GM15510 (cell line): Measurements from ENCODE around the gene C11orf97.

ENCODE experiments used
- POLR2A ChIP-seq: IDR thresholded peaks from 3 replicates; pipeline ENCODE4 v1.6.1; 2011; ENCODE audit warnings: borderline replicate concordance; ENCODE audit not compliant: insufficient read length; ENCODE audit errors: extremely low read depth

The C11orf97 gene, protein sequence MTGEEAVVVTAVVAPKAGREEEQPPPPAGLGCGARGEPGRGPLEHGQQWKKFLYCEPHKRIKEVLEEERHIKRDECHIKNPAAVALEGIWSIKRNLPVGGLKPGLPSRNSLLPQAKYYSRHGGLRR

DNA sequence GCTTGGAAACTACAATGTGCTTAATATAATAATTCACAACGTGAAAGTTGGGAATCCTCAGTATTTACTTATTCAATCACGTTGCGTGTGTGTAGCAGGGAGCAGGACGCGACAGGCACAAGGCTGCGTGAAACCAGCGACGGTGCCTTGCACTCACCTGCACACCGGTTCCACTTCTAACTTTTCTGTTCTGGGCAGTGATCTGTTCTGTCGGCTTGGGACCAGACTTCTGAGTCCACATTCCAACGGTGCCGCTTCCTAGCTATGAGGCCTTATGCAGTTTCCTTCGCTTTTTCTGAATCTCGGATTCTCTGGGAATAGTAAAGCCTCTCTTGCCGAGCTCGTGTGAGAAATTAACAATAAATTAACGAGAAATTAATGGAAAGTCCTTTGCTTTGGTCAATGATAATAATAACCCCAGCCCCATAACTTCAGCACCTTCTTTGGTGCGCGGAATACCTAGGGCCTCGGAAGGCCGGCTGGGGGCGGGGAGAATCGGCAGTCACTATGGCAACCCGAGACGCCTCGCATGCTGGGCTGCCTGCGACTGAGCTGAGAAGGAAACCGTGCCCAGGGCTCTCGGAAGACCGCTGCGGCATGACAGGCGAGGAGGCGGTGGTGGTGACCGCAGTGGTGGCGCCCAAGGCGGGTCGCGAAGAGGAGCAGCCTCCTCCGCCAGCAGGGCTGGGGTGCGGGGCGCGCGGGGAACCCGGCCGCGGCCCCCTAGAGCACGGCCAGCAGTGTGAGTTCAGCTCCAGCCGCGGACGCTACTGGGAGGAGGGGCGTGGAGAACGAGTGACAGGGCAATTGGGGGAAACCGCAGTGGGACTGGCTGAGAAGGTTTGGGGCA is at the start of gene C11orf97:
Gene C11orf97, plus strand, starts transcription at position 530 of the 850 bp plus-strand sequence. Its CDS starts 68 bp downstream, at position 598.
- TF ChIP-seq POLR2A = no peak

DNA sequence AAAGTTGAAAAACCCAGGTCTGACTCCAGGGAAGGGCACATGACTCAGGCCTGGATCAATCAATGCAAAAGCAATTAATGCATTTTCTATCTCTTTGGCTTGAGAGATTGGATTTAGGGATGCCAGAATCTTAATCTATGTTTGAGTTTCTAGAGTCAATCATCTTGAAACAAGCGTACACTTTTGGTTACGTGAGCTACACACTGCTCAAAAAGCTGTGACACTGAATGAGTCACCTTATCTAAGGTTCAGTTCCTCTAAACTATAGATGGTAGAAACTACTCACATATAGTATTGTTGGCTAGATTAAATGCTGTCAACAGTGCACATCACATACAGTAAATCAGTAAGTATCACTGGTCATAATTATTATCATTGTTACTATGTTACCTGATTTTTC is 42.8 kb upstream of the C11orf97 start:
- TF ChIP-seq POLR2A = no peak

DNA sequence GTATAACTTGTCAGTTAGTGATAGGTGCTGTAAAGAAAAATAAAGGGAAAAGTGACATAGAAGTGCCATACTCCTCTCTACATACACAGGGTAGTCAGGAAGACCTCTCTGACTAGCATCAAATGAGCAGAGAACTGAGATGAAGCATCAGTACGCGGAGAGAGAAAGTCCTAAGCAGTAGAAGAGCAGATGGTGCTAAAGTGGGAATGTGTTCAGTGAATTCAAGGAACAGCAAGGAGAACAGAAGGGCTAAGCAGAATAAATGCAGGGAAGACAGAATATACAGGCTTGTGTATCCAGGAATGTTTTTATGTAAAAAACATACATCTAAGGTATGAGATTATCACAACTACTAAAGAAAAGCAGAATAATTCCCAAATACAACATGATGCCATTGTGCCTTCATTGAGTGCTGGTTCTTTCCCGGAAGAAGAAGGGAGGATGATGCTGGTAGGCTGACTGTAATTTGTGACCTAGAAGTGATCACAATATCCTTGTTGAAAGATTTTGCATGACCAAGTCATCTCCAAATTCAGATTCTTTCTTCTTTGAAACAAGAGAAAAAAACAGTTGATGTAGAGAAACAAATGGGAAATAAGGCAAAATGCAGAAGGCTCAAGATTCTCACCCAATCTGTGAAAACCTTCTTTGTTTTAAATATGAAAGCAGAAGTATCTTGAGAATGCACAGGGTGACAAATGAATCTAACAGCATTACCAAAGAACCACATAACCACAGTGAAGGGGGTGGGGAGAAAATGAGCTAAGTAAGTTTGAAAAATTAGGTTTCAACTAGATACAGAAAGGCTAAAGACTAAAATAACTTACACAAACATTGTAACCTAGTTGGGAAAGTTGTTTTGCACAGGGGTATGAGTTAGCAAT is 39.1 kb upstream of the C11orf97 start:
- TF ChIP-seq POLR2A = no peak

- TF ChIP-seq POLR2A = no peak
Measured at GRCh38 chr11:94477624-94478023, 34.6 kb upstream of the C11orf97 start.

DNA sequence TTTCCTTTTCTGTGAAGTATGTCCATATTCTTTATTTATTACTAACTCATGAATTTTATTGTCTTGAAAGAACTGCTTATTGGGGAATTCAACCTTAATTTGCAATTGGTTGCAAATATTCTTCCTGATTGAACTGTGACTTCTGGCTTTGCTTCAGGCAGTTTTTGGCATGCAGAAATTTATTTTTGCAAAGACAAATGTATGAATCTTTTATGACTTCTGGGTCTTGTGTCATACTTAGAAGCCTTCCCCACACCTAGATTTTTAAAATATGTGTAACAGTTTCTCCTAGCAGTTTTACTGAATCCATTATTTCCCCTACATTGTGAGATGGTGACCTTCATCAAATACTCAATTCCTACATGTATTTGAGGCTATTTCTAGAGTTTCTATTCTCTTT is 30.9 kb upstream of the C11orf97 start:
- TF ChIP-seq POLR2A = no peak

DNA sequence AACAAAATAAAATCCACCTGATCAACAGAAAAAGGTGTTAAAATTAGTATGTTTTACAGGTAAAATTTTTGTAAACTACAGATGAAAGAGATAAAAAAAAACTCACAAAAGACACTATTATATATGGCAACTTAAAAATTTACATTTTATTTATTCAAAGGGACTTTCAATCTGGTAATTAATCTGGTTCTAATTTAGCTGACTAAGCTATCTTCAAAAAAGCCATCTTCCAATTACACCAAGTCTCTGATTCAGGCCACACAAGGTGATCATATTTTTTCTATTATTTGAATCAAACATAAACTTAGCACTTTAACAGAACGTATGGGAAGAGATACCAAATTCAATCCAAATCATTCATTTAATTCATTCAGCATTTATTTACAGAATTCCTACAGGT is 26.2 kb upstream of the C11orf97 start:
- no peak for TF ChIP-seq POLR2A

GRCh38 chr11:94493281-94494125 is 18.8 kb upstream of the C11orf97 start, which contains the start of the genes ANKRD49 and MRE11:
Gene ANKRD49, plus strand, starts transcription at chr11:94493984. Its CDS starts 2,710 bp downstream, at chr11:94496694.
Gene MRE11, minus strand, starts transcription at chr11:94493844. Its CDS starts 1,043 bp downstream, at chr11:94492801.
- TF ChIP-seq POLR2A = peak; percentile 69

DNA sequence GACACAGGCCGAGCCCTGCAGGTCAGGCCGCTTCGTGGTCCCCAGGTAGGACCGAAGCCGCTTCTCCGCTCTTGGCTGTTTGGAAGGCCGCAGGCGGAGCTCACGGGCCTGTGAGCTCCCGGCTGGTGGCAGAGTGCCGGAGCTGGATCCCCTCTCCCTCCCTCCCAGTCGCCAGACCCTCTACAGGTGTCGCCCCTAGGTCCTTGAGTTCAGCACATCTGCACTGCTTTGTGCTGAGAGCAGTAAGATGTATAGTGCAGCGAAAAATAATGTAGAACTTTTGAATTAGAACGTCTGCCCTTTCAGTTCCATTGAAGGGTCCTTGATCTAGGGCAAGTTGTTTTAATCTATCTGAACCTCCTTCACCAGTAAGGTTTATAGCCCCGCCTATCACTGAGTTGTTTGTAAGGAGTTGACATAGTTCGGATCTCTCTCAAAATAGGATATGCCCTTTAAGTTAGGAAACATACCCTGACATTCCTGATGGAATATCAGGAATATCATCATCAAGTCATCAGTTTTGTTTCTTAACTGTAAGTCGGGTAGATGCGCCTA is 18.1 kb upstream of the C11orf97 start:
- no peak for TF ChIP-seq POLR2A

DNA sequence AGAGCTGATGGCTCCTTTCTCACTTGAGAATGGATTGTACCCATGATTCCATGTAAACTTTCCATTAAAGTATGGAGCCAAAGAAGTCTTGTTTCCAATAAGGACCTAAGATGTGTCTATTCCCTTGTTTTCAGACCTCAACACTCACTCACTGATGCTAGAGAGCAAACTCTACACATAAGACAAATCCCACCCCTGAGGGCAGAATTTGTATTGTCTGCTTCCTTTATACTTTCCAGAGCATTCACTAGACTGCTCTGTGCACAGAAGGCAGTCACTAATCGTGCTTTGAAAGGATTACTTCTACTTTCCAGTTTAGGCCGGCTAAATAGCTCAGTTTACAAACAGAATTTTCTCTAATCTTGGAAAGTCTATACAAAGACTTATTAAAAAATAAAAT is 12.1 kb upstream of the C11orf97 start:
- no peak for TF ChIP-seq POLR2A

- no peak for TF ChIP-seq POLR2A
Measured at GRCh38 chr11:94501522-94501921, 10.7 kb upstream of the C11orf97 start.

- no peak for TF ChIP-seq POLR2A
Measured at GRCh38 chr11:94504689-94505293, 7.5 kb upstream of the C11orf97 start.

DNA sequence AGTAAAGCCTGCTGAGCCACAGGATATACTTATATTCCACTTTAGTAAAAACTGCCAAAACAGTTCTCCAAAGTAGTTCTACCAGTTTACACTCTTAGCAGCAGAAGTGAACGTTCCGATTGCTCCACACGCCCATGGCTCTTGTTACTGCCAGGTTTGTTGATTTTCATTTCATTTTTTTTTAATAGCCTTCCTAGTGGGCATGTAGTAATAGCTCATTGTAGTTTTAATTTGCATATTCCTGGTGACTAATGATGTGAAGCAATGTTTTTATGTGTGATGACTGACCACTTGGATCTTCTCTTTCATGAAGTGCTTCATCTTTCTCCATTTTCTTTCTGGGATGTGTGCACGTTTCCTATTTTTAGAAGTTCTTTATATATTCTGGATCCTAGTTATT is 4.8 kb upstream of the C11orf97 start:
- TF ChIP-seq POLR2A = no peak

- TF ChIP-seq POLR2A = no peak
Measured at GRCh38 chr11:94513091-94513490, 830 bp downstream of the C11orf97 start.

GRCh38 chr11:94515398-94515797 is 3.1 kb downstream of the C11orf97 start:
- no peak for TF ChIP-seq POLR2A

GRCh38 chr11:94516725-94517124 is 4.5 kb downstream of the C11orf97 start:
- TF ChIP-seq POLR2A = no peak
